ENCODE measurements around the gene HHATL.

Gene HHATL

GRCh38 chr3:42702066-42702951 is at the start of gene HHATL:
TSS of gene HHATL (minus strand) at chr3:42702798. CDS start at chr3:42700826, 1,972 bp downstream.
- Histone ChIP-seq H3K4me1 (peaks cover 3 to 17% (median 9%) of the 10 kb centered on the region in 10 experiments; a peak in 14 of 20 replicates), H4K20me1 (peaks cover 0 to 52% (median 5%) of the 10 kb centered on the region in 11 experiments; a peak in 6 of 22 replicates), H3K27me3 (no peaks in the 10 kb centered on the region), H3K36me3 (no peaks in the 10 kb centered on the region), H3K9ac (no peak within 1 kb of the TSS), H3K9me3 (replicated peaks in 1 of 11) (no peaks in the 10 kb centered on the region), H3K4me3 (no peak within 1 kb of the TSS), H3K4me2 (no peak within 1 kb of the TSS), H3K27ac (no peak within 1 kb of the TSS)
- no peak for TF ChIP-seq Cebpa-rat (IDR thresholded peaks at IDR 0.05)

GRCh38 chr3:42751609-42752008 is 49.0 kb upstream of the HHATL start:
- Histone ChIP-seq H3K4me2 (no peak overlapping the region), H3K27me3 (no peaks in the 10 kb centered on the region), H3K4me1 (peaks cover 16 to 33% (median 19%) of the 10 kb centered on the region in 10 experiments), H3K27ac (no peak overlapping the region), H4K20me1 (no peaks in the 10 kb centered on the region; a peak in 1 of 22 replicates), H3K9ac (no peak overlapping the region), H3K36me3 (no peaks in the 10 kb centered on the region), H3K4me3 (no peak overlapping the region), H3K9me3 (replicated peaks in 1 of 11) (no peaks in the 10 kb centered on the region)
- TF ChIP-seq Cebpa-rat (IDR thresholded peaks at IDR 0.05): no peak

GRCh38 chr3:42750834-42751233 is 48.2 kb upstream of the HHATL start:
- H3K27me3 ChIP-seq: no peaks in the 10 kb centered on the region
- no peak for TF ChIP-seq Cebpa-rat (IDR thresholded peaks at IDR 0.05)
- no peak overlapping the region for H3K4me3 ChIP-seq
- H3K27ac ChIP-seq: no peak overlapping the region
- peaks cover 16 to 33% (median 19%) of the 10 kb centered on the region in 10 experiments for H3K4me1 ChIP-seq
- no peaks in the 10 kb centered on the region for H3K9me3 ChIP-seq (replicated peaks in 1 of 11)
- H3K36me3 ChIP-seq: no peaks in the 10 kb centered on the region
- H3K9ac ChIP-seq: no peak overlapping the region
- no peak overlapping the region for H3K4me2 ChIP-seq
- H4K20me1 ChIP-seq: no peaks in the 10 kb centered on the region; a peak in 1 of 22 replicates

- Histone ChIP-seq H3K9ac (no peak overlapping the region), H4K20me1 (no peaks in the 10 kb centered on the region; a peak in 1 of 22 replicates), H3K4me1 (peaks cover 16 to 33% (median 19%) of the 10 kb centered on the region in 10 experiments), H3K36me3 (no peaks in the 10 kb centered on the region), H3K4me3 (no peak overlapping the region), H3K9me3 (replicated peaks in 1 of 11) (no peaks in the 10 kb centered on the region), H3K27me3 (no peaks in the 10 kb centered on the region), H3K4me2 (peak overlapping the region in 1 of 11 experiments; percentile 15; a peak in 1 of 22 replicates), H3K27ac (no peak overlapping the region)
- no peak for TF ChIP-seq Cebpa-rat (IDR thresholded peaks at IDR 0.05)
Observed at GRCh38 chr3:42749753-42750231, 47.2 kb upstream of the HHATL start.

GRCh38 chr3:42749025-42749752 is 46.6 kb upstream of the HHATL start:
- H3K9ac ChIP-seq: no peak overlapping the region
- peak overlapping the region in 1 of 11 experiments; percentile 15; a peak in 1 of 22 replicates for H3K4me2 ChIP-seq
- no peaks in the 10 kb centered on the region for H3K27me3 ChIP-seq
- no peaks in the 10 kb centered on the region for H3K36me3 ChIP-seq
- no peaks in the 10 kb centered on the region; a peak in 1 of 22 replicates for H4K20me1 ChIP-seq
- no peak for TF ChIP-seq Cebpa-rat (IDR thresholded peaks at IDR 0.05)
- H3K4me3 ChIP-seq: no peak overlapping the region
- no peaks in the 10 kb centered on the region for H3K9me3 ChIP-seq (replicated peaks in 1 of 11)
- peaks cover 16 to 33% (median 19%) of the 10 kb centered on the region in 10 experiments for H3K4me1 ChIP-seq
- H3K27ac ChIP-seq: no peak overlapping the region

- H3K27ac ChIP-seq: peak overlapping the region in 5 of 11 experiments; percentile 4 to 36 (median 31); a peak in 5 of 22 replicates
- 0 out of 22 replicates have a peak overlapping the region, but pooled peaks of 2 of the 11 experiments have one; percentile 24 to 35 for H3K9ac ChIP-seq
Observed at GRCh38 chr3:42747581-42747980, 45.0 kb upstream of the HHATL start.

GRCh38 chr3:42746455-42747450 is 44.2 kb upstream of the HHATL start:
- H3K4me3 ChIP-seq: no peak overlapping the region
- H3K27me3 ChIP-seq: no peaks in the 10 kb centered on the region
- H3K9me3 ChIP-seq (replicated peaks in 1 of 11): no peaks in the 10 kb centered on the region
- H3K4me1 ChIP-seq: peaks cover 16 to 33% (median 19%) of the 10 kb centered on the region in 10 experiments
- H3K4me2 ChIP-seq: peak overlapping the region; percentile 30 to 75 (median 64)
- no peaks in the 10 kb centered on the region for H3K36me3 ChIP-seq
- H3K27ac ChIP-seq: no peak overlapping the region
- no peaks in the 10 kb centered on the region; a peak in 1 of 22 replicates for H4K20me1 ChIP-seq
- TF ChIP-seq Cebpa-rat (IDR thresholded peaks at IDR 0.05): no peak
- H3K9ac ChIP-seq: no peak overlapping the region

More at GRCh38 chr3:42747581-42747980, 45.0 kb upstream of the HHATL start:
- Histone ChIP-seq H3K9me3 (replicated peaks in 1 of 11) (no peaks in the 10 kb centered on the region), H3K27me3 (no peaks in the 10 kb centered on the region), H4K20me1 (no peaks in the 10 kb centered on the region; a peak in 1 of 22 replicates), H3K36me3 (no peaks in the 10 kb centered on the region), H3K4me1 (peaks cover 16 to 33% (median 19%) of the 10 kb centered on the region in 10 experiments), H3K4me2 (peak overlapping the region; percentile 30 to 75 (median 64)), H3K4me3 (no peak overlapping the region)
- no peak for TF ChIP-seq Cebpa-rat (IDR thresholded peaks at IDR 0.05)

GRCh38 chr3:42745776-42746454 is 43.3 kb upstream of the HHATL start:
- Histone ChIP-seq H3K4me1 (peaks cover 16 to 33% (median 19%) of the 10 kb centered on the region in 10 experiments), H3K4me3 (no peak overlapping the region), H3K9ac (no peak overlapping the region), H3K27me3 (no peaks in the 10 kb centered on the region), H4K20me1 (no peaks in the 10 kb centered on the region; a peak in 1 of 22 replicates), H3K27ac (no peak overlapping the region), H3K9me3 (replicated peaks in 1 of 11) (no peaks in the 10 kb centered on the region), H3K36me3 (no peaks in the 10 kb centered on the region), H3K4me2 (no peak overlapping the region)
- no peak for TF ChIP-seq Cebpa-rat (IDR thresholded peaks at IDR 0.05)

All from BLaER1 treated with 17β-estradiol and CSF1 and Interleukin-3, amounts not matched to agents 10 nM and 100 nM (cell line).